Measurements from ENCODE around the gene LMX1B.

DNA sequence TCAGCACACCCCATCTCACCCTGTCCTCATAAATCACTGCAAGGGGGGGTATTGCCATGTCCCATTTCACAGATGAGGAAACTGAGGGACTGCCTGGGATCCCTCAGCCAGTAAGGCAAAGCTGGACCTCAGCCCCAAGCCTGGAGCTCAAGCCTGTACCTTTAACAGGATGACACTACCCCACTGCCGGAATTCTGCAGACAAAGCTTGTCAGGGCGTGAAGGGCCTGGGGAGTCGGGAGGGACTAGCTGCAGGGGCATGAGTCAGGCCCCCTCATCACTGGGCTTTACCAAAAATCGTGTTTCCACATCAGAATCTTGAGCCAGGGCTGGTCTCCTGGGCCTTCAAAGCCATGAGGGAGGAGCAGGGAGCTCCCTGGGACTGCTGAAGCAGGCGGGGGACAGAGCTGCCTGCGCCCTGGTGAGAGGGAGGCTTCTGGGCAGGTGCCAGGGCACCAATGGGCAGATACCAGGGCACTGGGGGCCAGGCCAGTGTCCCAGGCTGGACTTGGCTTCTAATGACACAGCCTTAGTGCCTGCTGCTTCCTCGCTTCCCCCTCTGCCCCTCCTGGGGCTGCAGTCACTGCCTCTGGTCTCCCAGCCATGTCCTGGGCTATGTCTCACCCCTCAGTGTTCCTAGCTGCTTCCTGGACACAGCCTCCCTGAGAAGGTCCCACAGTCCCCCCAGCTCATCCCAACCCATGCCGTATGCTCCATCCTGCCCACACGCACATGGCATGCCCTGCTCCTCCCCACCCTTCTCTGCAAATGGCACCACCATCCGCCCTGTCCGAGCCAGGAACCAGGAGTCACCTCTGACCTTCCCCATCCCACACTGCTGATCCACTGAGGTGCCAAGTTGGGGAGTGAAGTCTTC, 80.7 kb downstream of the LMX1B start:
- TF ChIP-seq, protein P1, sequence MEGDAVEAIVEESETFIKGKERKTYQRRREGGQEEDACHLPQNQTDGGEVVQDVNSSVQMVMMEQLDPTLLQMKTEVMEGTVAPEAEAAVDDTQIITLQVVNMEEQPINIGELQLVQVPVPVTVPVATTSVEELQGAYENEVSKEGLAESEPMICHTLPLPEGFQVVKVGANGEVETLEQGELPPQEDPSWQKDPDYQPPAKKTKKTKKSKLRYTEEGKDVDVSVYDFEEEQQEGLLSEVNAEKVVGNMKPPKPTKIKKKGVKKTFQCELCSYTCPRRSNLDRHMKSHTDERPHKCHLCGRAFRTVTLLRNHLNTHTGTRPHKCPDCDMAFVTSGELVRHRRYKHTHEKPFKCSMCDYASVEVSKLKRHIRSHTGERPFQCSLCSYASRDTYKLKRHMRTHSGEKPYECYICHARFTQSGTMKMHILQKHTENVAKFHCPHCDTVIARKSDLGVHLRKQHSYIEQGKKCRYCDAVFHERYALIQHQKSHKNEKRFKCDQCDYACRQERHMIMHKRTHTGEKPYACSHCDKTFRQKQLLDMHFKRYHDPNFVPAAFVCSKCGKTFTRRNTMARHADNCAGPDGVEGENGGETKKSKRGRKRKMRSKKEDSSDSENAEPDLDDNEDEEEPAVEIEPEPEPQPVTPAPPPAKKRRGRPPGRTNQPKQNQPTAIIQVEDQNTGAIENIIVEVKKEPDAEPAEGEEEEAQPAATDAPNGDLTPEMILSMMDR (conservative IDR thresholded peaks at IDR 0.05 in 1 of 2, IDR thresholded peaks at IDR 0.05 in 1 of 2; ENCODE audit: low read depth in 1 of 2, low read length in 2 of 2) = no peak
- no peak for TF ChIP-seq EZH2 (IDR thresholded peaks at IDR 0.05; ENCODE audit: low read length, missing control alignments)
